HG02798 (cell line): ENCODE results near the gene PLCG2.
"Not testable (repeated sequence)": the region's sequence is repeated elsewhere in the genome, so short reads cannot be mapped to it uniquely, and the experiment has no call there.

Source experiments
- ATAC-seq: cut with Tn5 transposase; IDR thresholded peaks from one replicate; pipeline ENCODE4 v1.9.1; 2021; ENCODE audit warnings: mild to moderate bottlenecking; ENCODE audit not compliant: unreplicated experiment, poor library complexity

The PLCG2 gene

GRCh38 chr16:81929841-81930240 is 150.8 kb downstream of the PLCG2 start:
- ATAC-seq, result no peak

- ATAC-seq, result no peak
Observed at GRCh38 chr16:81931927-81932326, 152.8 kb downstream of the PLCG2 start.

- no peak for ATAC-seq
Observed at GRCh38 chr16:81932668-81933067, 153.6 kb downstream of the PLCG2 start.

GRCh38 chr16:81933361-81933760 is 154.3 kb downstream of the PLCG2 start:
- no peak for ATAC-seq

- ATAC-seq, result not testable (repeated sequence)
Observed at GRCh38 chr16:81934711-81935110, 155.6 kb downstream of the PLCG2 start.

- no peak for ATAC-seq
Observed at GRCh38 chr16:81936209-81937000, 157.3 kb downstream of the PLCG2 start.

- no peak for ATAC-seq
Observed at GRCh38 chr16:81937305-81938038, 158.4 kb downstream of the PLCG2 start.

GRCh38 chr16:81938326-81939163 is 159.5 kb downstream of the PLCG2 start:
- no peak for ATAC-seq

- no peak for ATAC-seq
Observed at GRCh38 chr16:81939164-81940056, 160.3 kb downstream of the PLCG2 start.

GRCh38 chr16:81940781-81941560 is 161.9 kb downstream of the PLCG2 start:
- ATAC-seq, result no peak

GRCh38 chr16:81942007-81942601 is 163.0 kb downstream of the PLCG2 start:
- no peak for ATAC-seq

- no peak for ATAC-seq
Observed at GRCh38 chr16:81945665-81946064, 166.6 kb downstream of the PLCG2 start.

GRCh38 chr16:81946206-81946605 is 167.1 kb downstream of the PLCG2 start:
- no peak for ATAC-seq

- no peak for ATAC-seq
Observed at GRCh38 chr16:81951564-81951963, 172.5 kb downstream of the PLCG2 start.

GRCh38 chr16:81956213-81956948 is 177.3 kb downstream of the PLCG2 start:
- no peak for ATAC-seq

GRCh38 chr16:81964808-81965207 is 185.7 kb downstream of the PLCG2 start:
- no peak for ATAC-seq

GRCh38 chr16:81967358-81967757 is 188.3 kb downstream of the PLCG2 start:
- ATAC-seq, result no peak

- no peak for ATAC-seq
Observed at GRCh38 chr16:81971853-81972252, 192.8 kb downstream of the PLCG2 start.
